Liver (tissue), 9 donors: ENCODE measurements around the gene ZBTB7B. TPM values are rescaled to one million over a fixed set of nuclear protein-coding genes. Genes with fewer than 3 reads are reported as not detected.

Experiments
- DNase-seq: peaks from one replicate; pipeline ENCODE4 v3.0.0-alpha.2; 2017; ENCODE audit warnings: low spot score
- H3K27ac ChIP-seq, 2 donors: one replicate each; pipeline ENCODE4 v1.7.0; 2013; ENCODE audit warnings: inconsistent platforms in 2 of 2, low read length in 2 of 2, control low read depth in 1 of 2, low read depth in 1 of 2, mild to moderate bottlenecking in 1 of 2
- H3K27me3 ChIP-seq, 4 donors: one replicate each; pipeline versions ENCODE4 v1.6.1 to v1.7.0; 2013; ENCODE audit warnings: low read length in 3 of 4, inconsistent platforms in 1 of 4, mild to moderate bottlenecking in 1 of 4, moderate library complexity in 1 of 4; ENCODE audit not compliant: control insufficient read depth in 4 of 4, insufficient read depth in 4 of 4
- H3K36me3 ChIP-seq, 4 donors: one replicate each; pipeline versions ENCODE4 v1.6.1 to v1.7.0; 2013; ENCODE audit warnings: low read length in 3 of 4, mild to moderate bottlenecking in 3 of 4, low read depth in 1 of 4, moderate library complexity in 1 of 4; ENCODE audit not compliant: control insufficient read depth in 4 of 4, insufficient read depth in 3 of 4
- H3K4me1 ChIP-seq, 4 donors: one replicate each; pipeline versions ENCODE4 v1.6.1 to v1.7.0; 2013; ENCODE audit warnings: low read length in 3 of 4, mild to moderate bottlenecking in 3 of 4, moderate library complexity in 1 of 4; ENCODE audit not compliant: control insufficient read depth in 4 of 4, insufficient read depth in 4 of 4
- H3K4me3 ChIP-seq, 3 donors: one replicate each; pipeline versions ENCODE4 v1.6.1 to v1.7.0; 2013; ENCODE audit warnings: low read length in 3 of 3, control low read depth in 1 of 3, low read depth in 1 of 3, mild to moderate bottlenecking in 1 of 3
- H3K9ac ChIP-seq, 2 donors: one replicate each; pipeline ENCODE4 v1.7.0; 2013; ENCODE audit warnings: low read length in 2 of 2, mild to moderate bottlenecking in 2 of 2, moderate library complexity in 2 of 2, control low read depth in 1 of 2, low read depth in 1 of 2
- H3K9me3 ChIP-seq, 4 donors: one replicate each; pipeline versions ENCODE4 v1.6.1 to v1.7.0; 2013; ENCODE audit warnings: low read length in 3 of 4; ENCODE audit not compliant: control insufficient read depth in 4 of 4
- ATF3 ChIP-seq: IDR thresholded peaks from 2 replicates; pipeline ENCODE4 v1.6.1; 2016; ENCODE audit warnings: antibody characterized with exemption
- CTCF ChIP-seq: fragments of 150-350 bp; IDR thresholded peaks from 2 replicates; pipeline ENCODE4 v1.5.1; 2017; ENCODE audit warnings: improper control_type of control experiment, low read depth, low read length; ENCODE audit not compliant: missing input control
- EGR1 ChIP-seq, 2 donors: IDR thresholded peaks; 2 replicates each; pipeline ENCODE4 v1.6.1; 2016 to 2018; ENCODE audit warnings: antibody characterized with exemption in 2 of 2, low read depth in 2 of 2
- GABPA ChIP-seq, 2 donors: IDR thresholded peaks in 1 of 2; conservative IDR thresholded peaks in 1 of 2; 2 replicates each; pipeline ENCODE4 v1.6.1; 2016; ENCODE audit warnings: antibody characterized with exemption in 2 of 2, mild to moderate bottlenecking in 1 of 2, moderate library complexity in 1 of 2
- JUND ChIP-seq, 2 donors: IDR thresholded peaks; 2 replicates each; pipeline ENCODE4 v1.6.1; 2016; ENCODE audit warnings: antibody characterized with exemption in 2 of 2
- MAX ChIP-seq: IDR thresholded peaks from 2 replicates; pipeline ENCODE4 v1.6.1; 2016; ENCODE audit warnings: antibody characterized with exemption
- RAD21 ChIP-seq, 2 donors: IDR thresholded peaks; 2 replicates each; pipeline ENCODE4 v1.6.1; 2016; ENCODE audit warnings: antibody characterized with exemption in 2 of 2, mild to moderate bottlenecking in 2 of 2
- REST ChIP-seq: IDR thresholded peaks from 2 replicates; pipeline ENCODE4 v1.6.1; 2016; ENCODE audit warnings: antibody characterized with exemption, mild to moderate bottlenecking
- RXRA ChIP-seq, 2 donors: IDR thresholded peaks; 2 replicates each; pipeline ENCODE4 v1.6.1; 2017 to 2018; ENCODE audit warnings: antibody characterized with exemption in 2 of 2, mild to moderate bottlenecking in 1 of 2
- SP1 ChIP-seq: IDR thresholded peaks from 2 replicates; pipeline ENCODE4 v1.6.1; 2018; ENCODE audit warnings: antibody characterized with exemption, mild to moderate bottlenecking
- TAF1 ChIP-seq: conservative IDR thresholded peaks from 2 replicates; pipeline ENCODE4 v1.6.1; 2016; ENCODE audit warnings: antibody characterized with exemption, mild to moderate bottlenecking
- YY1 ChIP-seq: IDR thresholded peaks from 2 replicates; pipeline ENCODE4 v1.6.1; 2016; ENCODE audit warnings: antibody characterized with exemption, mild to moderate bottlenecking
- ZBTB33 ChIP-seq: IDR thresholded peaks from 2 replicates; pipeline ENCODE4 v1.6.1; 2016; ENCODE audit warnings: antibody characterized with exemption
- WGBS: extraction: QIAGEN DNeasy Blood & Tissue Kit; methylation state at CpG from one replicate; pipeline ENCODE4 v1.1.7; 2013; 5-methylcytosine and 5-hydroxymethylcytosine counted together
- polyA plus RNA-seq, 2 donors: library from polyadenylated mRNA; stranded (reverse) in 1 of 2; unstranded in 1 of 2; fragments of 200-250 nt in 1 of 2; fragments of >200 nt in 1 of 2; fragmentation: Nextera tagmentation in 1 of 2; extraction: Ambion mirVana in 1 of 2; gene quantifications; one replicate each; pipeline versions ENCODE4 v1.2.1 to v1.2.3, GENCODE V29; 2013 to 2015
- total RNA-seq, 2 donors: library from RNA; depleted of rRNA; stranded (reverse); fragments of >200 nt; gene quantifications; one replicate each; pipeline ENCODE4 v1.2.3, GENCODE V29; 2014
- donor health status: healthy.
- donor health status: healthy.
- donor health status: healthy.
- donor health status: healthy.
- donor health status: healthy.

ZBTB7B gene
- total and polyA plus RNA-seq, 4 donors, result 7.0 to 50.2 (median 21.1) TPM

GRCh38 chr1:154955039-154955717 lies 47.4 kb upstream of the ZBTB7B start:
- DNase-seq, result peak; percentile 69
- H3K36me3 ChIP-seq, result peaks cover 0 to 21% (median 4%) of the 10 kb centered on the region in 4 donors
- peak overlapping the region; percentile 40 to 68 (median 57) for H3K4me3 ChIP-seq
- peak overlapping the region; percentile 12 to 49 for H3K27ac ChIP-seq
- H3K4me1 ChIP-seq, result peaks cover 9 to 44% (median 24%) of the 10 kb centered on the region in 4 donors
- H3K9ac ChIP-seq, result peak overlapping the region; percentile 24 to 52
- no peak for TF ChIP-seq CTCF
- TF ChIP-seq RXRA (IDR thresholded peaks at IDR 0.05), result no peak
- TF ChIP-seq ATF3, result no peak
- no peak for TF ChIP-seq RAD21 (IDR thresholded peaks at IDR 0.05)
- TF ChIP-seq ZBTB33, result no peak
- no peak for TF ChIP-seq YY1
- no peak for TF ChIP-seq JUND (IDR thresholded peaks at IDR 0.05)
- TF ChIP-seq TAF1, result no peak
- TF ChIP-seq SP1, result no peak
- TF ChIP-seq MAX, result no peak
- no peak for TF ChIP-seq REST
- no peak for TF ChIP-seq GABPA (IDR thresholded peaks at IDR 0.05 in 1 of 2, conservative IDR thresholded peaks at IDR 0.05 in 1 of 2)
- no peak for TF ChIP-seq EGR1 (IDR thresholded peaks at IDR 0.05; ENCODE audit: low read depth in 2 of 2)
- 24% methylated on average over 4 of the region's 4 CpGs for WGBS
- H3K9me3 ChIP-seq, result no peaks in the 10 kb centered on the region
- H3K27me3 ChIP-seq, result no peaks in the 10 kb centered on the region
